ENCODE measurements around the gene RPLP1.

The RPLP1 gene

DNA sequence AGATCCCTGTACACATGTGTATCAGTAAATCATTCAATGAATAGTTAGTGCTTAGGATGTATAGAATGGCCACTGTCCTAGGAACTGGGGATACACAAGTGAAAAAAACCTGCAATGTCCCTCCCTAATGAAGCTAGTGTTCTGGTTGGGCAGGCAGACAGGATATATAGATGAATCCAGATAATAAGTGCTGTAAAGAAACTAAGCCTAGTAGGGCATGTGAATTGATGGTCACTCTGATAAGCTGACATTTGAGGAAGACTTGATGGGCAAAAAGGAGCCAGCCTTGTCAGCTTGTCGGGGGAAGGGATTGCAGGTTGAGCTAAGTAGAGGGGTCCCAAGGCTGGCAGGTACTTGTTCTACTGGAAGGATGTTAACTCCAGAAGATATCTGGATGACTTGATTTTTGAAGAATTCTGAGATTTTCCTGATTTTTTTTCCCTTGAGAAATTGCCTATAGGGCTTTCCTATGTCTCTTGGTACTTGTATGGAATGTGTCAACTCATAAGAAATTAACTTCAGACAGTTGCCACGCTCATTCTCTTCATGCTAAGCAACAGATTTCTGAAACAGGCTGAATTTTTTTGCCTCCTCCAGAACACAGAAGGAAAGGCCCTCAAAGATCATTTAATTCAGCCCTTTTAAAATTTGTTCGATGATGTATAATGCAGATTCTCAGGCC, 44.8 kb upstream of the RPLP1 start:
- Histone ChIP-seq H3K4me3 (replicated peaks; ENCODE audit: insufficient read depth, low read length) (no peak overlapping the region), H3K27me3 (ENCODE audit: insufficient read depth, poor library complexity, severe bottlenecking) (no peaks in the 10 kb centered on the region), H3K27ac (replicated peaks) (no peak overlapping the region)
- TF ChIP-seq GABPA (IDR thresholded peaks at IDR 0.05; ENCODE audit: low read depth) (no peak), POLR2AphosphoS5 (IDR thresholded peaks at IDR 0.05; ENCODE audit: low read depth) (no peak), SPI1 (IDR thresholded peaks at IDR 0.05; ENCODE audit: borderline replicate concordance, low read depth) (no peak)
- TF ChIP-seq, protein P1, sequence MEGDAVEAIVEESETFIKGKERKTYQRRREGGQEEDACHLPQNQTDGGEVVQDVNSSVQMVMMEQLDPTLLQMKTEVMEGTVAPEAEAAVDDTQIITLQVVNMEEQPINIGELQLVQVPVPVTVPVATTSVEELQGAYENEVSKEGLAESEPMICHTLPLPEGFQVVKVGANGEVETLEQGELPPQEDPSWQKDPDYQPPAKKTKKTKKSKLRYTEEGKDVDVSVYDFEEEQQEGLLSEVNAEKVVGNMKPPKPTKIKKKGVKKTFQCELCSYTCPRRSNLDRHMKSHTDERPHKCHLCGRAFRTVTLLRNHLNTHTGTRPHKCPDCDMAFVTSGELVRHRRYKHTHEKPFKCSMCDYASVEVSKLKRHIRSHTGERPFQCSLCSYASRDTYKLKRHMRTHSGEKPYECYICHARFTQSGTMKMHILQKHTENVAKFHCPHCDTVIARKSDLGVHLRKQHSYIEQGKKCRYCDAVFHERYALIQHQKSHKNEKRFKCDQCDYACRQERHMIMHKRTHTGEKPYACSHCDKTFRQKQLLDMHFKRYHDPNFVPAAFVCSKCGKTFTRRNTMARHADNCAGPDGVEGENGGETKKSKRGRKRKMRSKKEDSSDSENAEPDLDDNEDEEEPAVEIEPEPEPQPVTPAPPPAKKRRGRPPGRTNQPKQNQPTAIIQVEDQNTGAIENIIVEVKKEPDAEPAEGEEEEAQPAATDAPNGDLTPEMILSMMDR (IDR thresholded peaks at IDR 0.05; ENCODE audit: insufficient read depth, low read length): no peak
- TF ChIP-seq, protein P2, sequence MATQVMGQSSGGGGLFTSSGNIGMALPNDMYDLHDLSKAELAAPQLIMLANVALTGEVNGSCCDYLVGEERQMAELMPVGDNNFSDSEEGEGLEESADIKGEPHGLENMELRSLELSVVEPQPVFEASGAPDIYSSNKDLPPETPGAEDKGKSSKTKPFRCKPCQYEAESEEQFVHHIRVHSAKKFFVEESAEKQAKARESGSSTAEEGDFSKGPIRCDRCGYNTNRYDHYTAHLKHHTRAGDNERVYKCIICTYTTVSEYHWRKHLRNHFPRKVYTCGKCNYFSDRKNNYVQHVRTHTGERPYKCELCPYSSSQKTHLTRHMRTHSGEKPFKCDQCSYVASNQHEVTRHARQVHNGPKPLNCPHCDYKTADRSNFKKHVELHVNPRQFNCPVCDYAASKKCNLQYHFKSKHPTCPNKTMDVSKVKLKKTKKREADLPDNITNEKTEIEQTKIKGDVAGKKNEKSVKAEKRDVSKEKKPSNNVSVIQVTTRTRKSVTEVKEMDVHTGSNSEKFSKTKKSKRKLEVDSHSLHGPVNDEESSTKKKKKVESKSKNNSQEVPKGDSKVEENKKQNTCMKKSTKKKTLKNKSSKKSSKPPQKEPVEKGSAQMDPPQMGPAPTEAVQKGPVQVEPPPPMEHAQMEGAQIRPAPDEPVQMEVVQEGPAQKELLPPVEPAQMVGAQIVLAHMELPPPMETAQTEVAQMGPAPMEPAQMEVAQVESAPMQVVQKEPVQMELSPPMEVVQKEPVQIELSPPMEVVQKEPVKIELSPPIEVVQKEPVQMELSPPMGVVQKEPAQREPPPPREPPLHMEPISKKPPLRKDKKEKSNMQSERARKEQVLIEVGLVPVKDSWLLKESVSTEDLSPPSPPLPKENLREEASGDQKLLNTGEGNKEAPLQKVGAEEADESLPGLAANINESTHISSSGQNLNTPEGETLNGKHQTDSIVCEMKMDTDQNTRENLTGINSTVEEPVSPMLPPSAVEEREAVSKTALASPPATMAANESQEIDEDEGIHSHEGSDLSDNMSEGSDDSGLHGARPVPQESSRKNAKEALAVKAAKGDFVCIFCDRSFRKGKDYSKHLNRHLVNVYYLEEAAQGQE (IDR thresholded peaks at IDR 0.05; ENCODE audit: insufficient replicate concordance, low read depth): no peak
- no peak for DNase-seq (ENCODE audit: low read depth in 1 of 2, low spot score in 1 of 2)

DNA sequence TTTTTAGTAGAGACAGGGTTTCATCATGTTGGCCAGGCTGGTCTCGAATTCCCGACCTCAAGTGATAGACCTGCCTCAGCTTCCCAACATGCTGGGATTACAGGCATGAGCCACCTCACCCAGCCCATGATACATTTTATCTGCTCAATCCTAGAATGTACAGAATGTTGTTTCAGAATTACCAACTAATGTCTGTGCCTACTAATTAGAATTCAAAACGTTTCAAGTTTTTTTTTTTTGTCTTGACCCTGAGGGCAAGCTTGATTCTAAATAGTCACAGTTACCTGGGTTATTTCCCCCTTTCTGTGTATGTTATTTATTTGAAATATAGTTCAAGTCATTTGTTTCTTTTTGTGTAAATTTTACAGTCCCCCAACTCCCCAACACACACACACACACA, 43.8 kb upstream of the RPLP1 start:
- no peaks in the 10 kb centered on the region for H3K27me3 ChIP-seq (ENCODE audit: insufficient read depth, poor library complexity, severe bottlenecking)
- DNase-seq (ENCODE audit: low read depth in 1 of 2, low spot score in 1 of 2): no peak
- TF ChIP-seq, protein P1 (IDR thresholded peaks at IDR 0.05; ENCODE audit: insufficient read depth, low read length): no peak
- TF ChIP-seq SPI1 (IDR thresholded peaks at IDR 0.05; ENCODE audit: borderline replicate concordance, low read depth) (no peak), GABPA (IDR thresholded peaks at IDR 0.05; ENCODE audit: low read depth) (no peak), POLR2AphosphoS5 (IDR thresholded peaks at IDR 0.05; ENCODE audit: low read depth) (no peak)
- TF ChIP-seq, protein P2 (IDR thresholded peaks at IDR 0.05; ENCODE audit: insufficient replicate concordance, low read depth): no peak
- H3K4me3 ChIP-seq (replicated peaks; ENCODE audit: insufficient read depth, low read length): no peak overlapping the region
- no peak overlapping the region for H3K27ac ChIP-seq (replicated peaks)

DNA sequence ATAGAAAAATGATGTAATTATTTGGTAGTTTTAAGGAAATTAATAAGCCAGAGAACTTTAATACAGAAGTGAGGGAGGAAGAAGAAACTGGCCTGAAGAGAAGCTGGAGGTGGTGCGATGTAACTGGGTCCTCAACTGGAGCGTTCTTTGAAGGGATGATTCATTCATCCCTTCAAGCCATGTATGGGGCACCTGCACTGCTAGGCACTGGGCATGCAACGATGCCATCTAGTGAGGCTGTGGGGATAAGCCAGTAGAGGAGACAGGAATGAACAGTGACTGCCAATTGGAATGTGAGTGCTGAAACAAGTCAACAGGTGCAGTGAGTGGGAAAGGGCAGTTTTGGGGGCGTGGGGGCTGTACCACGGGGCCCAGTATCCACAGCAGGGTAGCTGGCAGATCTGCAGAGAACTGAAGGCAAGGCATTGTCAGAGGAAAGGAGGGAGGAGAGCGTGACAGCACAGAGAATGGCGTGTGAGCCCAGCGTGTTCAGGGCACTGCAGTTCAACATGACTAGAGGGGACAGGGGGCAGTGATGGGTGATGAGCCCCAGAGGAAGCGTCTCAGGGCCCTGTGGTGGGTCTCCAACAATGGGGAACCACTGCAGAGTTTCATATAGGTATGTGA, 42.3 kb upstream of the RPLP1 start:
- DNase-seq (ENCODE audit: low read depth in 1 of 2, low spot score in 1 of 2): peak in 1 of 2 experiments; percentile 65
- H3K27ac ChIP-seq (replicated peaks): no peak overlapping the region
- no peaks in the 10 kb centered on the region for H3K27me3 ChIP-seq (ENCODE audit: insufficient read depth, poor library complexity, severe bottlenecking)
- TF ChIP-seq, protein P1 (IDR thresholded peaks at IDR 0.05; ENCODE audit: insufficient read depth, low read length): peak; percentile 32
- no peak for TF ChIP-seq SPI1 (IDR thresholded peaks at IDR 0.05; ENCODE audit: borderline replicate concordance, low read depth)
- no peak overlapping the region for H3K4me3 ChIP-seq (replicated peaks; ENCODE audit: insufficient read depth, low read length)
